A549 (cell line): Measurements from ENCODE around the gene RGS16.

ENCODE experiments used
- JUN ChIP-seq, 2 experiments: fragments of >200 bp; sonication (Bioruptor Twin); formaldehyde crosslinking; IDR thresholded peaks; 2 replicates in 1 of 2; 3 replicates in 1 of 2; pipeline ENCODE4 v1.6.1; 2016 to 2017
- NFE2L2 ChIP-seq: fragments of 150-350 bp; conservative IDR thresholded peaks from 2 replicates; pipeline ENCODE4 v1.6.1; 2014; ENCODE audit warnings: low read length
- PHF8 ChIP-seq: fragments of 200-600 bp; sonication (generic); IDR thresholded peaks from 2 replicates; pipeline ENCODE4 v1.6.1; 2016; ENCODE audit warnings: low read depth, mild to moderate bottlenecking, antibody characterized with exemption, moderate library complexity, borderline replicate concordance
- POLR2A ChIP-seq: IDR thresholded peaks from 2 replicates; pipeline ENCODE4 v1.6.1; 2012; ENCODE audit warnings: mild to moderate bottlenecking, low read length
- RAD21 ChIP-seq, 2 experiments: fragments of >200 bp in 1 of 2; sonication (Bioruptor Twin) in 1 of 2; formaldehyde crosslinking in 1 of 2; IDR thresholded peaks in 1 of 2; conservative IDR thresholded peaks in 1 of 2; 2 replicates in 1 of 2; 3 replicates in 1 of 2; pipeline ENCODE4 v1.6.1; 2012 to 2018; ENCODE audit warnings: inconsistent platforms in 1 of 2
- RCOR1 ChIP-seq: fragments of 150-350 bp; IDR thresholded peaks from 2 replicates; pipeline ENCODE4 v1.6.1; 2014; ENCODE audit warnings: antibody characterized with exemption, low read length, low read depth
- RFX5 ChIP-seq: fragments of 450-650 bp; IDR thresholded peaks from 2 replicates; pipeline ENCODE4 v1.7.1; 2014; ENCODE audit warnings: antibody characterized with exemption, mild to moderate bottlenecking, moderate library complexity
- SMC3 ChIP-seq: fragments of >200 bp; sonication (Bioruptor Twin); formaldehyde crosslinking; IDR thresholded peaks from 3 replicates; pipeline ENCODE4 v1.6.1; 2018; ENCODE audit warnings: inconsistent platforms
- TF ChIP-seq, protein P1 (sequence below): fragments of 250-450 bp; sonication (Bioruptor Pico); IDR thresholded peaks from 2 replicates; pipeline ENCODE4 v1.5.0; 2020; ENCODE audit warnings: low read depth, mild to moderate bottlenecking, moderate library complexity
- TF ChIP-seq, protein P2 (sequence below): fragments of >200 bp; sonication (Bioruptor Twin); formaldehyde crosslinking; IDR thresholded peaks from 3 replicates; pipeline ENCODE4 v1.5.1; 2016
- TF ChIP-seq, protein P3 (sequence below): fragments of 200-600 bp; sonication (generic); IDR thresholded peaks from 2 replicates; pipeline ENCODE4 v1.6.1; 2016; ENCODE audit warnings: antibody characterized with exemption, mild to moderate bottlenecking, moderate library complexity
- TF ChIP-seq, protein P4 (sequence below): IDR thresholded peaks from 2 replicates; pipeline ENCODE4 v1.6.1; 2012

DNA sequence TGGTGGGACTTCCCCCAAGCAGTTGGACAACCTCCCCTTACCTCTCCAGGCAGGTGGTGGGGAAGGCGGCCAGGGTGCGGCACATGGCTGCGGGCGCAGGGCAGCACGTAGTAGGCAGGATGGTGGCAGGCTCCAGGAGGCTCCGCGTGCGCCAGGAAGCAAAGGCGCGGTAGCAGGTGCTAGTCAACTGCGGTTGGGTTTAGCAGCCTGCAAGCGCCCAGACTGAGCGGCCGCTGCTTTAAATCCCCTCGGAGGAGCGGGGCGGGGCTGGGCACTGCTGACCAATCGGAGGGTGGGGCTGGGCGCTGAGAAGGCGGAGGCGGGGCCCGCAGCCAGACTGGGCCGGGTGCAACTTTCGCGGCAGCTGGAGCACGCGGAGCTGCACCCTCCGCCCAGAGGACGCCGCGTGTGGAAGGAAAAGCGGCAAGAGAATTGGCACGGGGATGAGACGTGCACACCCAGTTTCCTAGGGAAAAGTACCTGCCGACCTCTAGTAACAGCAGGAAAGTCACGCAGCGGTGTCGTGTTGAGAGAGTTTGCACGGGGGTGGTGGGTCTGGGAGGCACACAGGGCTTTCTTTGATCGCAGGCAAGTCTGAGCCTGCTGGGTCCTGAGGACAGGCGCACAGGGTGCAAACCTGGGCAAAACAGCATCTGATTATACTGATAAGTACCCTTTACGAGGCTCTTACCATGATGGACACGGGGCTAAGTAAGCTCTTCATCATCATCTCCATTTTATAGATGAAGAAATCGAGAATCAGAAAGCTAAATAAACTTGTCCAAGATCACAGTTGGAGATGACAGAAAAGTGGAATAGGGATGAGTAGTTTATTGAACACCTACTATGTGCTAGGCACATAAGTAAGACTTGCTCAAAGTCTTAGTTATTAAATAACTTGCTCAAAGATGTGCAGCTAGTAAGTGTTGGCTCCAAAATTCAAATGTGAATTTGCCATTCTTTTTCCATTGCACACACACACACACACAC, at the start of gene RGS16:
- TF ChIP-seq, protein P1, sequence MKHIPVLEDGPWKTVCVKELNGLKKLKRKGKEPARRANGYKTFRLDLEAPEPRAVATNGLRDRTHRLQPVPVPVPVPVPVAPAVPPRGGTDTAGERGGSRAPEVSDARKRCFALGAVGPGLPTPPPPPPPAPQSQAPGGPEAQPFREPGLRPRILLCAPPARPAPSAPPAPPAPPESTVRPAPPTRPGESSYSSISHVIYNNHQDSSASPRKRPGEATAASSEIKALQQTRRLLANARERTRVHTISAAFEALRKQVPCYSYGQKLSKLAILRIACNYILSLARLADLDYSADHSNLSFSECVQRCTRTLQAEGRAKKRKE (CRISPR knock-in tag), result no peak
- TF ChIP-seq, protein P2, sequence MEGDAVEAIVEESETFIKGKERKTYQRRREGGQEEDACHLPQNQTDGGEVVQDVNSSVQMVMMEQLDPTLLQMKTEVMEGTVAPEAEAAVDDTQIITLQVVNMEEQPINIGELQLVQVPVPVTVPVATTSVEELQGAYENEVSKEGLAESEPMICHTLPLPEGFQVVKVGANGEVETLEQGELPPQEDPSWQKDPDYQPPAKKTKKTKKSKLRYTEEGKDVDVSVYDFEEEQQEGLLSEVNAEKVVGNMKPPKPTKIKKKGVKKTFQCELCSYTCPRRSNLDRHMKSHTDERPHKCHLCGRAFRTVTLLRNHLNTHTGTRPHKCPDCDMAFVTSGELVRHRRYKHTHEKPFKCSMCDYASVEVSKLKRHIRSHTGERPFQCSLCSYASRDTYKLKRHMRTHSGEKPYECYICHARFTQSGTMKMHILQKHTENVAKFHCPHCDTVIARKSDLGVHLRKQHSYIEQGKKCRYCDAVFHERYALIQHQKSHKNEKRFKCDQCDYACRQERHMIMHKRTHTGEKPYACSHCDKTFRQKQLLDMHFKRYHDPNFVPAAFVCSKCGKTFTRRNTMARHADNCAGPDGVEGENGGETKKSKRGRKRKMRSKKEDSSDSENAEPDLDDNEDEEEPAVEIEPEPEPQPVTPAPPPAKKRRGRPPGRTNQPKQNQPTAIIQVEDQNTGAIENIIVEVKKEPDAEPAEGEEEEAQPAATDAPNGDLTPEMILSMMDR, result no peak
- TF ChIP-seq PHF8 (no peak), POLR2A (peak; percentile 52), RAD21 (conservative IDR thresholded peaks at IDR 0.05 in 1 of 2, IDR thresholded peaks at IDR 0.05 in 1 of 2) (no peak), RCOR1 (no peak), SMC3 (no peak), NFE2L2 (no peak), RFX5 (no peak), JUN (IDR thresholded peaks at IDR 0.05) (no peak)
- TF ChIP-seq, protein P3, sequence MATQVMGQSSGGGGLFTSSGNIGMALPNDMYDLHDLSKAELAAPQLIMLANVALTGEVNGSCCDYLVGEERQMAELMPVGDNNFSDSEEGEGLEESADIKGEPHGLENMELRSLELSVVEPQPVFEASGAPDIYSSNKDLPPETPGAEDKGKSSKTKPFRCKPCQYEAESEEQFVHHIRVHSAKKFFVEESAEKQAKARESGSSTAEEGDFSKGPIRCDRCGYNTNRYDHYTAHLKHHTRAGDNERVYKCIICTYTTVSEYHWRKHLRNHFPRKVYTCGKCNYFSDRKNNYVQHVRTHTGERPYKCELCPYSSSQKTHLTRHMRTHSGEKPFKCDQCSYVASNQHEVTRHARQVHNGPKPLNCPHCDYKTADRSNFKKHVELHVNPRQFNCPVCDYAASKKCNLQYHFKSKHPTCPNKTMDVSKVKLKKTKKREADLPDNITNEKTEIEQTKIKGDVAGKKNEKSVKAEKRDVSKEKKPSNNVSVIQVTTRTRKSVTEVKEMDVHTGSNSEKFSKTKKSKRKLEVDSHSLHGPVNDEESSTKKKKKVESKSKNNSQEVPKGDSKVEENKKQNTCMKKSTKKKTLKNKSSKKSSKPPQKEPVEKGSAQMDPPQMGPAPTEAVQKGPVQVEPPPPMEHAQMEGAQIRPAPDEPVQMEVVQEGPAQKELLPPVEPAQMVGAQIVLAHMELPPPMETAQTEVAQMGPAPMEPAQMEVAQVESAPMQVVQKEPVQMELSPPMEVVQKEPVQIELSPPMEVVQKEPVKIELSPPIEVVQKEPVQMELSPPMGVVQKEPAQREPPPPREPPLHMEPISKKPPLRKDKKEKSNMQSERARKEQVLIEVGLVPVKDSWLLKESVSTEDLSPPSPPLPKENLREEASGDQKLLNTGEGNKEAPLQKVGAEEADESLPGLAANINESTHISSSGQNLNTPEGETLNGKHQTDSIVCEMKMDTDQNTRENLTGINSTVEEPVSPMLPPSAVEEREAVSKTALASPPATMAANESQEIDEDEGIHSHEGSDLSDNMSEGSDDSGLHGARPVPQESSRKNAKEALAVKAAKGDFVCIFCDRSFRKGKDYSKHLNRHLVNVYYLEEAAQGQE, result no peak
- TF ChIP-seq, protein P4, sequence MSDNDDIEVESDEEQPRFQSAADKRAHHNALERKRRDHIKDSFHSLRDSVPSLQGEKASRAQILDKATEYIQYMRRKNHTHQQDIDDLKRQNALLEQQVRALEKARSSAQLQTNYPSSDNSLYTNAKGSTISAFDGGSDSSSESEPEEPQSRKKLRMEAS, result peak; percentile 93
